GM12878 (cell line): ENCODE data around the gene ATP6V0A1.

ENCODE experiments used
- ASH2L ChIP-seq: fragments of 300-600, 200-600 bp; sonication (generic); IDR thresholded peaks from 2 replicates; pipeline ENCODE4 v1.6.1; 2017; ENCODE audit warnings: low read depth, mild to moderate bottlenecking, borderline replicate concordance
- EP300 ChIP-seq, 2 experiments: fragments of 150-350 bp in 1 of 2; IDR thresholded peaks; 2 replicates each; pipeline ENCODE4 v1.6.1; 2011 to 2012; ENCODE audit warnings: low read depth in 2 of 2, low read length in 2 of 2, borderline replicate concordance in 1 of 2, improper control_type of control experiment in 1 of 2, inconsistent platforms in 1 of 2; ENCODE audit not compliant: control insufficient read depth in 1 of 2
- GABPA ChIP-seq: IDR thresholded peaks from 2 replicates; pipeline ENCODE4 v1.6.1; 2014; ENCODE audit warnings: antibody characterized with exemption, low read depth, mild to moderate bottlenecking, inconsistent platforms
- MTA2 ChIP-seq: fragments of 450-650 bp; IDR thresholded peaks from 2 replicates; pipeline ENCODE4 v1.6.1; 2016; ENCODE audit warnings: low read depth, mild to moderate bottlenecking, moderate library complexity
- MXI1 ChIP-seq: fragments of 150-350 bp; IDR thresholded peaks from 2 replicates; pipeline ENCODE4 v1.6.1; 2011; ENCODE audit warnings: low read depth, mild to moderate bottlenecking, inconsistent platforms, low read length, improper control_type of control experiment
- POLR2A ChIP-seq: IDR thresholded peaks from 2 replicates; pipeline ENCODE4 v1.6.1; 2011; ENCODE audit warnings: low read depth, mild to moderate bottlenecking, low read length
- USF2 ChIP-seq: IDR thresholded peaks from 2 replicates; pipeline ENCODE4 v1.6.1; 2011; ENCODE audit warnings: low read depth, low read length, improper control_type of control experiment, borderline replicate concordance
- TF ChIP-seq, protein P1 (sequence below): fragments of 150-350 bp; IDR thresholded peaks from 2 replicates; pipeline ENCODE4 v1.6.1; 2016; ENCODE audit warnings: low read depth, low read length
- TF ChIP-seq, protein P2 (sequence below), 3 experiments: IDR thresholded peaks in 2 of 3; conservative IDR thresholded peaks in 1 of 3; 2 replicates each; pipeline ENCODE4 v1.5.1; 2011; ENCODE audit warnings: low read depth in 3 of 3, low read length in 3 of 3, mild to moderate bottlenecking in 3 of 3, control low read depth in 2 of 3, moderate library complexity in 2 of 3, inconsistent platforms in 1 of 3, mixed read lengths in 1 of 3; ENCODE audit not compliant: control insufficient read depth in 2 of 3, insufficient read depth in 1 of 3; ENCODE audit errors: extremely low read depth in 1 of 3
- TF ChIP-seq, protein P3 (sequence below): IDR thresholded peaks from 2 replicates; pipeline ENCODE4 v1.6.1; 2012; ENCODE audit warnings: low read length, inconsistent platforms

- TF ChIP-seq, protein P1, sequence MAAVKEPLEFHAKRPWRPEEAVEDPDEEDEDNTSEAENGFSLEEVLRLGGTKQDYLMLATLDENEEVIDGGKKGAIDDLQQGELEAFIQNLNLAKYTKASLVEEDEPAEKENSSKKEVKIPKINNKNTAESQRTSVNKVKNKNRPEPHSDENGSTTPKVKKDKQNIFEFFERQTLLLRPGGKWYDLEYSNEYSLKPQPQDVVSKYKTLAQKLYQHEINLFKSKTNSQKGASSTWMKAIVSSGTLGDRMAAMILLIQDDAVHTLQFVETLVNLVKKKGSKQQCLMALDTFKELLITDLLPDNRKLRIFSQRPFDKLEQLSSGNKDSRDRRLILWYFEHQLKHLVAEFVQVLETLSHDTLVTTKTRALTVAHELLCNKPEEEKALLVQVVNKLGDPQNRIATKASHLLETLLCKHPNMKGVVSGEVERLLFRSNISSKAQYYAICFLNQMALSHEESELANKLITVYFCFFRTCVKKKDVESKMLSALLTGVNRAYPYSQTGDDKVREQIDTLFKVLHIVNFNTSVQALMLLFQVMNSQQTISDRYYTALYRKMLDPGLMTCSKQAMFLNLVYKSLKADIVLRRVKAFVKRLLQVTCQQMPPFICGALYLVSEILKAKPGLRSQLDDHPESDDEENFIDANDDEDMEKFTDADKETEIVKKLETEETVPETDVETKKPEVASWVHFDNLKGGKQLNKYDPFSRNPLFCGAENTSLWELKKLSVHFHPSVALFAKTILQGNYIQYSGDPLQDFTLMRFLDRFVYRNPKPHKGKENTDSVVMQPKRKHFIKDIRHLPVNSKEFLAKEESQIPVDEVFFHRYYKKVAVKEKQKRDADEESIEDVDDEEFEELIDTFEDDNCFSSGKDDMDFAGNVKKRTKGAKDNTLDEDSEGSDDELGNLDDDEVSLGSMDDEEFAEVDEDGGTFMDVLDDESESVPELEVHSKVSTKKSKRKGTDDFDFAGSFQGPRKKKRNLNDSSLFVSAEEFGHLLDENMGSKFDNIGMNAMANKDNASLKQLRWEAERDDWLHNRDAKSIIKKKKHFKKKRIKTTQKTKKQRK = no peak
- TF ChIP-seq, protein P2, sequence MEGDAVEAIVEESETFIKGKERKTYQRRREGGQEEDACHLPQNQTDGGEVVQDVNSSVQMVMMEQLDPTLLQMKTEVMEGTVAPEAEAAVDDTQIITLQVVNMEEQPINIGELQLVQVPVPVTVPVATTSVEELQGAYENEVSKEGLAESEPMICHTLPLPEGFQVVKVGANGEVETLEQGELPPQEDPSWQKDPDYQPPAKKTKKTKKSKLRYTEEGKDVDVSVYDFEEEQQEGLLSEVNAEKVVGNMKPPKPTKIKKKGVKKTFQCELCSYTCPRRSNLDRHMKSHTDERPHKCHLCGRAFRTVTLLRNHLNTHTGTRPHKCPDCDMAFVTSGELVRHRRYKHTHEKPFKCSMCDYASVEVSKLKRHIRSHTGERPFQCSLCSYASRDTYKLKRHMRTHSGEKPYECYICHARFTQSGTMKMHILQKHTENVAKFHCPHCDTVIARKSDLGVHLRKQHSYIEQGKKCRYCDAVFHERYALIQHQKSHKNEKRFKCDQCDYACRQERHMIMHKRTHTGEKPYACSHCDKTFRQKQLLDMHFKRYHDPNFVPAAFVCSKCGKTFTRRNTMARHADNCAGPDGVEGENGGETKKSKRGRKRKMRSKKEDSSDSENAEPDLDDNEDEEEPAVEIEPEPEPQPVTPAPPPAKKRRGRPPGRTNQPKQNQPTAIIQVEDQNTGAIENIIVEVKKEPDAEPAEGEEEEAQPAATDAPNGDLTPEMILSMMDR (IDR thresholded peaks at IDR 0.05 in 2 of 3, conservative IDR thresholded peaks at IDR 0.05 in 1 of 3; ENCODE audit: control insufficient read depth in 2 of 3, extremely low read depth in 1 of 3, insufficient read depth in 1 of 3, low read depth in 3 of 3, low read length in 3 of 3) = no peak
- TF ChIP-seq EP300 (IDR thresholded peaks at IDR 0.05; ENCODE audit: borderline replicate concordance in 1 of 2, control insufficient read depth in 1 of 2, low read depth in 2 of 2, low read length in 2 of 2) (no peak), MTA2 (no peak), GABPA (no peak), MXI1 (no peak), USF2 (no peak), ASH2L (no peak), POLR2A (no peak)
- TF ChIP-seq, protein P3, sequence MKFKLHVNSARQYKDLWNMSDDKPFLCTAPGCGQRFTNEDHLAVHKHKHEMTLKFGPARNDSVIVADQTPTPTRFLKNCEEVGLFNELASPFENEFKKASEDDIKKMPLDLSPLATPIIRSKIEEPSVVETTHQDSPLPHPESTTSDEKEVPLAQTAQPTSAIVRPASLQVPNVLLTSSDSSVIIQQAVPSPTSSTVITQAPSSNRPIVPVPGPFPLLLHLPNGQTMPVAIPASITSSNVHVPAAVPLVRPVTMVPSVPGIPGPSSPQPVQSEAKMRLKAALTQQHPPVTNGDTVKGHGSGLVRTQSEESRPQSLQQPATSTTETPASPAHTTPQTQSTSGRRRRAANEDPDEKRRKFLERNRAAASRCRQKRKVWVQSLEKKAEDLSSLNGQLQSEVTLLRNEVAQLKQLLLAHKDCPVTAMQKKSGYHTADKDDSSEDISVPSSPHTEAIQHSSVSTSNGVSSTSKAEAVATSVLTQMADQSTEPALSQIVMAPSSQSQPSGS = no peak
These were observed 47.3 kb upstream of the ATP6V0A1 start for GRCh38 chr17:42411361-42411760.
